Stimulated activated effector memory CD8-positive, alpha-beta T cell treated with anti-CD3 and anti-CD28 coated beads, Interleukin-12 subunit alpha, Interleukin-12 subunit beta, amount 100 ng/mL, for 72 hours (primary cell): ENCODE measurements around the gene ACIN1.

Experiments used
- ATAC-seq: fragments of 150-1000 bp; cut with Tn5 transposase; 2 replicates; pipeline ENCODE4 v1.10.0; 2021
- DNase-seq, 2 donors: peaks; one replicate each; pipeline ENCODE4 v3.0.0; 2021 to 2022; ENCODE audit warnings: low spot score in 2 of 2
- H3K27ac Mint-ChIP-seq: one replicate; pipeline ENCODE4 v1.8.0; 2022; ENCODE audit warnings: mild to moderate bottlenecking, mixed read lengths
- H3K36me3 Mint-ChIP-seq: one replicate; pipeline ENCODE4 v1.8.0; 2022; ENCODE audit warnings: mild to moderate bottlenecking, mixed read lengths
- H3K4me1 Mint-ChIP-seq: one replicate; pipeline ENCODE4 v1.8.0; 2022; ENCODE audit warnings: mixed read lengths
- H3K4me3 Mint-ChIP-seq: one replicate; pipeline ENCODE4 v1.8.0; 2022; ENCODE audit warnings: mild to moderate bottlenecking, mixed read lengths
- H3K9me3 Mint-ChIP-seq: one replicate; pipeline ENCODE4 v1.8.0; 2022; ENCODE audit warnings: mixed read lengths

The ACIN1 gene

GRCh38 chr14:23128969-23129758 is 34.2 kb upstream of the ACIN1 start:
- ATAC-seq: no peak
- Mint-ChIP-seq H3K4me3 (no peak overlapping the region), H3K4me1 (peaks cover 5% of the 10 kb centered on the region), H3K36me3 (no peaks in the 10 kb centered on the region), H3K27ac (no peak overlapping the region), H3K9me3 (no peaks in the 10 kb centered on the region)
- no peak for DNase-seq

- Mint-ChIP-seq H3K27ac (no peak overlapping the region), H3K4me3 (no peak overlapping the region), H3K36me3 (no peaks in the 10 kb centered on the region), H3K4me1 (peaks cover 5% of the 10 kb centered on the region), H3K9me3 (no peaks in the 10 kb centered on the region)
- ATAC-seq (peak; percentile 27), DNase-seq (no peak)
Observed at GRCh38 chr14:23127861-23128260, 32.9 kb upstream of the ACIN1 start.

GRCh38 chr14:23126548-23127278 is 31.8 kb upstream of the ACIN1 start:
- H3K4me1 Mint-ChIP-seq: peaks cover 5% of the 10 kb centered on the region
- no peak overlapping the region for H3K27ac Mint-ChIP-seq

GRCh38 chr14:23125933-23126524 is 31.1 kb upstream of the ACIN1 start:
- H3K27ac Mint-ChIP-seq: no peak overlapping the region
- no peaks in the 10 kb centered on the region for H3K9me3 Mint-ChIP-seq
- DNase-seq: no peak
- no peak overlapping the region for H3K4me3 Mint-ChIP-seq
- no peaks in the 10 kb centered on the region for H3K36me3 Mint-ChIP-seq
- no peak for ATAC-seq
- peaks cover 12% of the 10 kb centered on the region for H3K4me1 Mint-ChIP-seq

More at GRCh38 chr14:23126548-23127278, 31.8 kb upstream of the ACIN1 start:
- DNase-seq (no peak), ATAC-seq (no peak)
- Mint-ChIP-seq H3K9me3 (no peaks in the 10 kb centered on the region), H3K4me3 (no peak overlapping the region), H3K36me3 (no peaks in the 10 kb centered on the region)

GRCh38 chr14:23125011-23125410 is 30.1 kb upstream of the ACIN1 start:
- H3K9me3 Mint-ChIP-seq: no peaks in the 10 kb centered on the region
- peaks cover 22% of the 10 kb centered on the region for H3K4me1 Mint-ChIP-seq
- no peaks in the 10 kb centered on the region for H3K36me3 Mint-ChIP-seq
- H3K27ac Mint-ChIP-seq: no peak overlapping the region
- DNase-seq (no peak), ATAC-seq (no peak)
- H3K4me3 Mint-ChIP-seq: no peak overlapping the region

DNA sequence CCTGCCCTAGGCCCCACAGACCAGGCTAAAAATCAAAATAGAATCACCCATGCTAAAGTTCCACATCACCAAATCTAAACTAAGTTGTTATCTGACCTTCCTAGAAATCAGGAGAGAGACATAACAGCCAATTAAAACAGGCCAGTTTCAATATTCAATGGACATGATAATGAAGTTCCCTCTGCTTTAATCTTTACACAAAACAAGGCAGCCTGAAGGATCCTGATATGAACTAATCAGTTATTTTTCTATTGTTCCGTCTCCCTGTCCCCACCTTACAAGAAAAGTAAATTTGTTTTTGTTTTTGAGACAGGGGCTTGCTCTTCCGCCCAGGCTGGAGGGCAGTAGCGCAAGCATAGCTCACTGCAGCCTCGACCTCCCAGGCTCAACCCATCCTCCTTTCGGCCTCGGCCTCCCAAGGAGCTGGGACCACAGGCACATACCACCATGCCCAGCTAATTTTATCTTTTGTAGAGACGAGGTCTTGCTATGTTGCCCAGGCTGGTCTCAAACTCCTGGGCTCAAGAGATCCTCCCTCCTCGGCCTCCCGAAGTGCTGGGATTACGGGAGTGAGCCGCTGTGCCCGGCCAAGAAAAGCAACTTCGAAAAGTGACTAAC is 29.5 kb upstream of the ACIN1 start:
- H3K4me1 Mint-ChIP-seq: peaks cover 25% of the 10 kb centered on the region
- ATAC-seq (no peak), DNase-seq (no peak)
- no peaks in the 10 kb centered on the region for H3K36me3 Mint-ChIP-seq
- no peak overlapping the region for H3K4me3 Mint-ChIP-seq
- H3K9me3 Mint-ChIP-seq: no peaks in the 10 kb centered on the region
- no peak overlapping the region for H3K27ac Mint-ChIP-seq

DNA sequence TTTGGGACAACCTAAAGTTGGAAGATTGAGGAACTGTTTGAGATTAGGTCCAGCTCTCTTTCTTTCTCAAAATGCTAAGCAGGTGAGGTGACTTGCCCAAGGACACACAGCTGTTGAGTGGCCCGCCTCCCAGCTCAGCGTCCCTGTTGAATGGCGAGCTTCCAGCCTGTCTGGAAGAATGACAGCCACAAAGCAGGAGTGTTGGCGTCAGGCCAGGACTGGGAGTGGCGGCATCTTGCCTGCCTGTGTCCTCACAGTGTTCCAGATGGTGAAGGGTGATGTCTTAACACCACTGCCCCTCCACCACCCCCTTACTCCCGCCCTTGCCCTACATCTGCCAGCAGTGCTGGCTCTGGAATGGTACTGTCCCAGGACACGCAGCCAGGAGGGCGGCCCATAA is 28.5 kb upstream of the ACIN1 start:
- Mint-ChIP-seq H3K27ac (no peak overlapping the region), H3K4me3 (no peak overlapping the region), H3K36me3 (no peaks in the 10 kb centered on the region), H3K4me1 (peaks cover 31% of the 10 kb centered on the region), H3K9me3 (no peaks in the 10 kb centered on the region)
- no peak for DNase-seq
- no peak for ATAC-seq

- Mint-ChIP-seq H3K4me3 (no peak overlapping the region), H3K27ac (no peak overlapping the region), H3K36me3 (no peaks in the 10 kb centered on the region), H3K4me1 (peaks cover 26% of the 10 kb centered on the region), H3K9me3 (no peaks in the 10 kb centered on the region)
- ATAC-seq (no peak), DNase-seq (no peak)
Observed at GRCh38 chr14:23122086-23122485, 27.1 kb upstream of the ACIN1 start.

DNA sequence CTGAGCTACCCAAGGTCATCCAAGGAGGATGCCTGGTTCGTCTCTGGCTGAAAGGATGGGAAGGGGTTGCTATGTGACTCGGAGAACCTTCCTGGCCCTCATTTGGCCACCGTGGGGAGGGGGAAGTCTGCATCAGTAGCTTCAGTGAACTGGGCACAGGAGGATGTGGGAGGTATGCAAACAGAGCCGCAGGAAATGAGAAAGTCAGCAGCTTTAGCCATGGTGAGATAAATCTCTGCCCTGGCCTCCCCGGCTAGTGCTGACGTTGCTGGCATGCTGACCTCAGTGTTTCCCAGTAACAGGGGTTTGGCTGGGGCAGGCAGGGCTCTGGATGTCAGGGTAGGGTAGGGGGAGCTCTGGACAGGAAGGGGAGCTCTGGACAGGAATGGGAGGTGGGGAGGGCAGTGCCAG is 26.4 kb upstream of the ACIN1 start:
- H3K4me3 Mint-ChIP-seq: peak overlapping the region; percentile 40
- ATAC-seq: peak; percentile 39
- DNase-seq: no peak

DNA sequence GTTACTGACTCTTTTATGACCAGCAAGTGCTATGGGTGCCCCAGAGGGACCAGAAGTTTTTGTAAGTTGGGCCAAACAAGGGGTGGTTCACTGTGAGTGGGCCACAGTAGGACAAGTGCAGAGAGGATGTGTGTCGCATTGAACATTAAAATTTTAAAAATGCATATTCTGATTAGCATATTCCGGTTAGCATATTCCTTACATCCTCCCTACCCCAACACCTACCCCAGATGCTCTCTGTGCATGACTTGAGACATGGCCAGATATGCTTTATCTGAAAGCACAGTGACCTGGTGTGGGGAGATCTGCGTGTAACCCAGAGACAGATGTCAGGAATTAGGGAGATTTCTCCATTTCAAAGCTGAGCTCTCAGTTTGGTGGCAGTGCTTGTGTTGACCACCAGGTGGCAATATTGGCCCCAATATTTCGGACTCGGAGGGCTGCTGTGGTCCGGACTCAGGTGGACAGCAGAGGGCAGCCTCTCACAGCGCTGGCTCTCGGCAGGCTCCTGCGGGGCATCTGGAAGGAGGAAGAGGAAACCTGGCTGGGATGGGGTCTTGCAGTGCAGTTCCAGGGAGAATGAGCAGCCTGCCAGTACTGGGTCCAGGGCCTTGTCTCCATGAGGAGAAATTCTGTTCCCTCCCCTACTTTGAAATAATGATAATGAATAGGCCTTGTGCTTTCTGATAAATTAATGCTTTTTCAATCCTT is 25.8 kb upstream of the ACIN1 start:
- ATAC-seq (peak; percentile 86), DNase-seq (peak; percentile 69 to 91)
- Mint-ChIP-seq H3K9me3 (no peaks in the 10 kb centered on the region), H3K27ac (peak overlapping the region; percentile 84), H3K4me3 (peak overlapping the region; percentile 40), H3K36me3 (no peaks in the 10 kb centered on the region), H3K4me1 (peaks cover 26% of the 10 kb centered on the region)

More for the DNA sequence above, 26.4 kb upstream of the ACIN1 start:
- no peaks in the 10 kb centered on the region for H3K36me3 Mint-ChIP-seq
- peak overlapping the region; percentile 84 for H3K27ac Mint-ChIP-seq
- no peaks in the 10 kb centered on the region for H3K9me3 Mint-ChIP-seq
- peaks cover 26% of the 10 kb centered on the region for H3K4me1 Mint-ChIP-seq

- no peaks in the 10 kb centered on the region for H3K9me3 Mint-ChIP-seq
- peak overlapping the region; percentile 84 for H3K27ac Mint-ChIP-seq
- ATAC-seq (no peak), DNase-seq (no peak)
- peaks cover 32% of the 10 kb centered on the region for H3K4me1 Mint-ChIP-seq
- H3K36me3 Mint-ChIP-seq: no peaks in the 10 kb centered on the region
- H3K4me3 Mint-ChIP-seq: no peak overlapping the region
Observed at GRCh38 chr14:23119363-23120327, 24.7 kb upstream of the ACIN1 start.

- peaks cover 34% of the 10 kb centered on the region for H3K4me1 Mint-ChIP-seq
- no peaks in the 10 kb centered on the region for H3K36me3 Mint-ChIP-seq
- peak within 1 kb of the TSS; percentile 84 for H3K27ac Mint-ChIP-seq
- H3K4me3 Mint-ChIP-seq: no peak within 1 kb of the TSS
- DNase-seq: no peak
- no peak for ATAC-seq
- no peaks in the 10 kb centered on the region for H3K9me3 Mint-ChIP-seq
Observed at GRCh38 chr14:23118506-23119362, 23.8 kb upstream of the ACIN1 start, which contains the start of gene CEBPE. Gene CEBPE (minus strand): TSS chr14:23119255. CDS start chr14:23119091, 164 bp downstream.

GRCh38 chr14:23117371-23118020 is 22.6 kb upstream of the ACIN1 start:
- Mint-ChIP-seq H3K4me1 (peaks cover 34% of the 10 kb centered on the region), H3K9me3 (no peaks in the 10 kb centered on the region), H3K4me3 (no peak overlapping the region), H3K36me3 (no peaks in the 10 kb centered on the region), H3K27ac (no peak overlapping the region)
- DNase-seq (no peak), ATAC-seq (no peak)
